ENCODE results near the gene PHF2. TPM values are rescaled to one million over a fixed set of nuclear protein-coding genes. Genes with fewer than 3 reads are reported as not detected.
A peak's percentile ranks its signal among the peaks of the same experiment; 100 is the strongest.

The PHF2 gene
- total and polyA plus RNA-seq, 2 experiments from 2014 or later: 4.6 to 16.5 TPM

DNA sequence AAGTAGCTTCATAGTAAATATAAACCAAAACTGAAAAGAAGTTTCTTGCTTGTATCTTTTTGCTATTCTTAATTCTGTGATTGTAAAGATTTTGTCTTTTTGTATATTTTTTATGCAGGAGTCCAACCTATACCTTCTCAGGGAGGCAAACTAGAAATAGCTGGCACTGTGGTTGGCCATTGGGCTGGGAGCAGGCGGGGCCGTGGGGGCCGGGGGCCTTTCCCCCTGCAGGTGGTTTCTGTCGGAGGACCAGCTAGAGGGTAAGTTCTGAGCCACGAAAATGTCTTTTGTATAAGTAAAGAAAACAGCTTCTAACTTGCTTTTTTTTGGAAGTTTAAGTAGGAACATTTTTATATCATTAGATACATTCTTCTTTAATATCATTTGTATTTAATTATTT is 15.4 kb upstream of the PHF2 start:
- Histone ChIP-seq H3K9me3 (ENCODE audit: low read depth) (no peaks in the 10 kb centered on the region), H3K27me3 (replicated peaks; ENCODE audit: insufficient read depth) (no peaks in the 10 kb centered on the region), H3K9ac (no peak overlapping the region), H3K27ac (no peak overlapping the region), H3K4me3 (no peak overlapping the region), H3F3A (ENCODE audit: insufficient read depth) (peaks cover 19% of the 10 kb centered on the region), H3K9me2 (ENCODE audit: insufficient read depth) (no peaks in the 10 kb centered on the region), H3K4me2 (ENCODE audit: unreplicated experiment) (no peak overlapping the region), H3K79me2 (ENCODE audit: insufficient read depth) (peaks cover 4% of the 10 kb centered on the region; the same call in 1 of the 2 replicates), H4K20me1 (ENCODE audit: insufficient read depth) (no peaks in the 10 kb centered on the region), H3K36me3 (ENCODE audit: low read depth) (peaks cover 39% of the 10 kb centered on the region), H2AFZ (no peak overlapping the region), H3K4me1 (ENCODE audit: insufficient read depth) (0 out of 2 replicates have a peak, but pooled peaks cover 3% of the 10 kb centered on the region)
- DNase-seq: no peak
- WGBS, 2 experiments (ENCODE audit: low coverage in 1 of 2, low lambda C conversion rate in 2 of 2, missing lambda C conversion rate in 2 of 2): 98 to 99% methylated on average over 5 of the region's 5 CpGs
- in situ Hi-C loops (cut with MboI): loop anchor here (25.0 kb wide), 1 partner anchor 399 kb away; no protein-coding TSS in a partner anchor
- TF ChIP-seq EZH2phosphoT487 (IDR thresholded peaks at IDR 0.05; ENCODE audit: insufficient read depth, low read depth): no peak
- TF ChIP-seq EZH2 (IDR thresholded peaks at IDR 0.05; ENCODE audit: insufficient read depth, poor library complexity, severe bottlenecking): no peak

DNA sequence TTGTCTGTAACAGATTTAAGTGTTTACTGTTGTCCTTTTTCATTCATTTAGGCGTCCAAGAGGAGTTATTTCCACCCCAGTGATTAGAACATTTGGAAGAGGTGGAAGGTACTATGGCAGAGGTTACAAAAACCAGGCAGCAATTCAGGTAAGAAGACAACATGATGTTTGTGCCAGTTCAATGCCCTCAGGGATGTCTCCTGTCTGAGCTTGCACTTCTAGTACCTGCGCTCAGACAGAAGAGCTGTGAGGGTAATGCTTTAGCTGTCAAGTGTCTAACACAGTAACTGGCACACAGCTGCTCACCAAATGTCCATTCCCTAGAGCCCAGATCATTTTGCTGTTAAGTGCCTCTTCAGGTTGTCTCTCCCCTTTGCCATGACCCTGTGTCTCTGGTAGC is 14.2 kb upstream of the PHF2 start:
- Histone ChIP-seq H3K27me3 (replicated peaks; ENCODE audit: insufficient read depth) (no peaks in the 10 kb centered on the region), H3F3A (ENCODE audit: insufficient read depth) (peaks cover 22% of the 10 kb centered on the region), H3K27ac (no peak overlapping the region), H3K4me2 (ENCODE audit: unreplicated experiment) (no peak overlapping the region), H3K79me2 (ENCODE audit: insufficient read depth) (no peaks in the 10 kb centered on the region; the same call in 1 of the 2 replicates), H3K4me3 (no peak overlapping the region), H2AFZ (no peak overlapping the region), H3K9ac (no peak overlapping the region), H3K9me3 (ENCODE audit: low read depth) (no peaks in the 10 kb centered on the region), H3K36me3 (ENCODE audit: low read depth) (peaks cover 39% of the 10 kb centered on the region), H3K4me1 (ENCODE audit: insufficient read depth) (peaks cover 9% of the 10 kb centered on the region), H3K9me2 (ENCODE audit: insufficient read depth) (no peaks in the 10 kb centered on the region), H4K20me1 (ENCODE audit: insufficient read depth) (no peaks in the 10 kb centered on the region)
- in situ Hi-C loops (cut with MboI): loop anchor here (25.0 kb wide), 1 partner anchor 400 kb away; no protein-coding TSS in a partner anchor
- no peak for DNase-seq
- WGBS, 2 experiments (ENCODE audit: low coverage in 1 of 2, low lambda C conversion rate in 2 of 2, missing lambda C conversion rate in 2 of 2): 59 to 66% methylated on average over 2 of the region's 2 CpGs
- TF ChIP-seq EZH2 (IDR thresholded peaks at IDR 0.05; ENCODE audit: insufficient read depth, poor library complexity, severe bottlenecking) (no peak), EZH2phosphoT487 (IDR thresholded peaks at IDR 0.05; ENCODE audit: insufficient read depth, low read depth) (no peak)

DNA sequence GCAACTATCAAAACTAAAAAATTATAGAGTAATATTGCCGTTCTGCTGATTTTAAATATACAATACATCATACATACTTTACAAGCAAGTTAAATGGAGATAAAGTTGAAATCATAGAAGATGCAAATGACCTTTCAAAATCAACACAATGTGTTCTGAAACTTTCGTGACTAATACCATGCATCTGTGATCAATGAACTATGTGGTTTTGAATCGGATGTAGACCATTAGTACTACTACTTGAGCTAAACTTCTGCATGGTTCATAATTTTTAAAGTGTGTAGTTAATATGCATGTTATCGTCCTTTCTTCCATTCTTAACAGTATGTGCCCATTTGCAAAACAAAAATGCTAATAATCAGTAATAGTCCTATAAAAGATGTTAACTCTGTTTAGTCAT is 11.3 kb upstream of the PHF2 start:
- H3K9me2 ChIP-seq (ENCODE audit: insufficient read depth): no peaks in the 10 kb centered on the region
- H4K20me1 ChIP-seq (ENCODE audit: insufficient read depth): no peaks in the 10 kb centered on the region
- H3K9ac ChIP-seq: no peak overlapping the region
- DNase-seq: no peak
- in situ Hi-C loops (cut with MboI): loop anchor here (25.0 kb wide), 1 partner anchor 403 kb away; no protein-coding TSS in a partner anchor
- peaks cover 39% of the 10 kb centered on the region for H3K36me3 ChIP-seq (ENCODE audit: low read depth)
- H3K9me3 ChIP-seq (ENCODE audit: low read depth): no peaks in the 10 kb centered on the region
- no peak overlapping the region for H3K27ac ChIP-seq
- H3K4me1 ChIP-seq (ENCODE audit: insufficient read depth): peaks cover 15% of the 10 kb centered on the region
- WGBS, 2 experiments (ENCODE audit: low coverage in 1 of 2, low lambda C conversion rate in 2 of 2, missing lambda C conversion rate in 2 of 2): 65 to 66% methylated on average over 4 of the region's 4 CpGs
- TF ChIP-seq EZH2 (IDR thresholded peaks at IDR 0.05; ENCODE audit: insufficient read depth, poor library complexity, severe bottlenecking) (no peak), EZH2phosphoT487 (IDR thresholded peaks at IDR 0.05; ENCODE audit: insufficient read depth, low read depth) (no peak)
- no peak overlapping the region for H3K4me3 ChIP-seq
- H3K27me3 ChIP-seq (replicated peaks; ENCODE audit: insufficient read depth): no peaks in the 10 kb centered on the region
- no peak overlapping the region for H3K4me2 ChIP-seq (ENCODE audit: unreplicated experiment)
- H2AFZ ChIP-seq: no peak overlapping the region
- H3K79me2 ChIP-seq (ENCODE audit: insufficient read depth): 0 out of 2 replicates have a peak, but pooled peaks cover 6% of the 10 kb centered on the region
- peaks cover 22% of the 10 kb centered on the region for H3F3A ChIP-seq (ENCODE audit: insufficient read depth)

GRCh38 chr9:93566408-93567270 is 9.7 kb upstream of the PHF2 start:
- Histone ChIP-seq H2AFZ (peak overlapping the region; percentile 75), H3K27me3 (replicated peaks; ENCODE audit: insufficient read depth) (no peaks in the 10 kb centered on the region), H3F3A (ENCODE audit: insufficient read depth) (peaks cover 22% of the 10 kb centered on the region), H3K27ac (peak overlapping the region; percentile 83), H3K9me2 (ENCODE audit: insufficient read depth) (no peaks in the 10 kb centered on the region), H3K4me2 (ENCODE audit: unreplicated experiment) (peak overlapping the region; percentile 96), H3K9ac (peak overlapping the region; percentile 94), H3K4me1 (ENCODE audit: insufficient read depth) (peaks cover 15% of the 10 kb centered on the region), H3K9me3 (ENCODE audit: low read depth) (no peaks in the 10 kb centered on the region), H3K36me3 (ENCODE audit: low read depth) (peaks cover 34% of the 10 kb centered on the region), H3K79me2 (ENCODE audit: insufficient read depth) (0 out of 2 replicates have a peak, but pooled peaks cover 6% of the 10 kb centered on the region), H3K4me3 (peak overlapping the region; percentile 75), H4K20me1 (ENCODE audit: insufficient read depth) (no peaks in the 10 kb centered on the region)
- in situ Hi-C loops (cut with MboI): loop anchor here (25.0 kb wide), 1 partner anchor 404 kb away; no protein-coding TSS in a partner anchor
- DNase-seq: peak; percentile 99
- TF ChIP-seq EZH2phosphoT487 (IDR thresholded peaks at IDR 0.05; ENCODE audit: insufficient read depth, low read depth) (no peak), EZH2 (IDR thresholded peaks at IDR 0.05; ENCODE audit: insufficient read depth, poor library complexity, severe bottlenecking) (no peak)
- WGBS, 2 experiments (ENCODE audit: low coverage in 1 of 2, low lambda C conversion rate in 2 of 2, missing lambda C conversion rate in 2 of 2): 2% methylated on average over 45 to 60 of the region's 69 CpGs
